ENCODE measurements around the gene CDPF1. TPM values are rescaled to one million over a fixed set of nuclear protein-coding genes. Genes with fewer than 3 reads are reported as not detected.
"Not testable (repeated sequence)": the region's sequence is repeated elsewhere in the genome, so short reads cannot be mapped to it uniquely, and the experiment has no call there.

The CDPF1 gene
- total and polyA plus RNA-seq, 7 donors = 5.3 to 17.8 (median 9.1) TPM

DNA sequence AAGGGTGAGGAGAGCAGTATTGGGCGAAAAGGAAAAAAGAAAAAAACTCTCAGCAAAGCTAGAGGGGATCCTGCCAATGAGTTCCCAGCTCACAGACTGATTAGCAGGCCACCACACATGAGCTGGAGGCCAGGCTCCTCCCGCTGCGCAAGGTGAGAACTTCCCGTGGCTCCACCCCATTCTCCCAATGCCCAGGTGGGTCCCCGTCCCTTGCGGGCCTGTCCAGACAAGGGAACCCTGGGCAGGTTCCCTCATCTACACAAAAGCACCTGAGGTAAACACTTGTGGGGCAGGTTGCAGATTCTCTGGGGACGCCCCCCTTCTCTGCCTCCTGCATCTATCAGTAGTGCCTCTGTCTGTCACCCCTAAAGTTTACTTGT is 46.5 kb downstream of the CDPF1 start:
- TF ChIP-seq, protein P1, sequence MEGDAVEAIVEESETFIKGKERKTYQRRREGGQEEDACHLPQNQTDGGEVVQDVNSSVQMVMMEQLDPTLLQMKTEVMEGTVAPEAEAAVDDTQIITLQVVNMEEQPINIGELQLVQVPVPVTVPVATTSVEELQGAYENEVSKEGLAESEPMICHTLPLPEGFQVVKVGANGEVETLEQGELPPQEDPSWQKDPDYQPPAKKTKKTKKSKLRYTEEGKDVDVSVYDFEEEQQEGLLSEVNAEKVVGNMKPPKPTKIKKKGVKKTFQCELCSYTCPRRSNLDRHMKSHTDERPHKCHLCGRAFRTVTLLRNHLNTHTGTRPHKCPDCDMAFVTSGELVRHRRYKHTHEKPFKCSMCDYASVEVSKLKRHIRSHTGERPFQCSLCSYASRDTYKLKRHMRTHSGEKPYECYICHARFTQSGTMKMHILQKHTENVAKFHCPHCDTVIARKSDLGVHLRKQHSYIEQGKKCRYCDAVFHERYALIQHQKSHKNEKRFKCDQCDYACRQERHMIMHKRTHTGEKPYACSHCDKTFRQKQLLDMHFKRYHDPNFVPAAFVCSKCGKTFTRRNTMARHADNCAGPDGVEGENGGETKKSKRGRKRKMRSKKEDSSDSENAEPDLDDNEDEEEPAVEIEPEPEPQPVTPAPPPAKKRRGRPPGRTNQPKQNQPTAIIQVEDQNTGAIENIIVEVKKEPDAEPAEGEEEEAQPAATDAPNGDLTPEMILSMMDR (IDR thresholded peaks at IDR 0.05) = no peak
- ATAC-seq (no peak), DNase-seq (no peak)
- H3K4me1 ChIP-seq = peaks cover 5% of the 10 kb centered on the region
- H3K27ac ChIP-seq = no peak overlapping the region
- H3K27me3 ChIP-seq (ENCODE audit: insufficient read depth in 3 of 3, low read length in 2 of 3) = no peaks in the 10 kb centered on the region
- H3K4me3 ChIP-seq = no peak overlapping the region
- H3K9me3 ChIP-seq = no peaks in the 10 kb centered on the region
- intact Hi-C loops (cut with DNase I) = no loop called here
- WGBS, 3 donors = 92 to 97% (median 97%) methylated on average over 7 of the region's 7 CpGs
- H3K36me3 ChIP-seq (ENCODE audit: insufficient read depth in 1 of 2, low read depth in 1 of 2) = peaks cover 8 to 49% of the 10 kb centered on the region in 2 donors

DNA sequence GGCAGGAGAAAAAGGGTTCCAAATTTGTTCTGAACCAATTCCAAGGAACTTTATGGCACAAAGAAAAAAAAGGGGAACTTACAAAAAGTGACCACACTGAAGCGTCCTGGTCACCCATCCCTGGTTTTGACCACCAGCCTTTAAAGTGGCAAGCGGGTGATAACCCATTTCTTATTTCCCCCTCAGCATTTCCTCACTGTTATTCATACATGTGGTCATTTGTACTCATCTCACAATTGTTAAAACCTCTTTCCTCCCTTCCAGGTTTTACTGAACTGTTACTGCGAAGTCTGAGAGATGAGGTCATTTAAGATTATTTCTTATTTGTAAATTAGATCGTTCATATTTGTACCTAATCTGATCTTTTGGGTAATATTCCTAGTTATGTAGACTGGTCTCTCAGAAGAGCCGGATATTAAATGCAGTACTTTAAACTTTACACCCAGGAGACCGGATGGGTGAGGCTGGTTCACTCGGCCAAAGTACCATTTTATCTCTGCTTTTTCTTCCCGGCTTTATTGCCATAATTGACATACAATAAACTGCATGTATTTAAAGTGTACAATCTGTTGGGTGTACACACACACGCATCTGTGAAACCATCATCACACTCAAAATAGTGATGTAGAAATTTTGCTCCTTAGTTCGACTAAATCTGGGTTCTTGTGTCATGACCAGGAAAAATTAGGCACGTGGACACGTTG is 47.0 kb downstream of the CDPF1 start:
- Histone ChIP-seq H3K36me3 (ENCODE audit: insufficient read depth in 1 of 2, low read depth in 1 of 2) (peaks cover 10 to 49% of the 10 kb centered on the region in 2 donors), H3K4me1 (peaks cover 5% of the 10 kb centered on the region), H3K9me3 (no peaks in the 10 kb centered on the region), H3K27me3 (ENCODE audit: insufficient read depth in 3 of 3, low read length in 2 of 3) (no peaks in the 10 kb centered on the region), H3K4me3 (no peak overlapping the region), H3K27ac (no peak overlapping the region)
- WGBS, 3 donors = 82 to 91% (median 87%) methylated on average over 12 of the region's 12 CpGs
- intact Hi-C loops (cut with DNase I) = no loop called here
- DNase-seq = no peak
- TF ChIP-seq, protein P1 (IDR thresholded peaks at IDR 0.05) = no peak
- ATAC-seq = no peak

DNA sequence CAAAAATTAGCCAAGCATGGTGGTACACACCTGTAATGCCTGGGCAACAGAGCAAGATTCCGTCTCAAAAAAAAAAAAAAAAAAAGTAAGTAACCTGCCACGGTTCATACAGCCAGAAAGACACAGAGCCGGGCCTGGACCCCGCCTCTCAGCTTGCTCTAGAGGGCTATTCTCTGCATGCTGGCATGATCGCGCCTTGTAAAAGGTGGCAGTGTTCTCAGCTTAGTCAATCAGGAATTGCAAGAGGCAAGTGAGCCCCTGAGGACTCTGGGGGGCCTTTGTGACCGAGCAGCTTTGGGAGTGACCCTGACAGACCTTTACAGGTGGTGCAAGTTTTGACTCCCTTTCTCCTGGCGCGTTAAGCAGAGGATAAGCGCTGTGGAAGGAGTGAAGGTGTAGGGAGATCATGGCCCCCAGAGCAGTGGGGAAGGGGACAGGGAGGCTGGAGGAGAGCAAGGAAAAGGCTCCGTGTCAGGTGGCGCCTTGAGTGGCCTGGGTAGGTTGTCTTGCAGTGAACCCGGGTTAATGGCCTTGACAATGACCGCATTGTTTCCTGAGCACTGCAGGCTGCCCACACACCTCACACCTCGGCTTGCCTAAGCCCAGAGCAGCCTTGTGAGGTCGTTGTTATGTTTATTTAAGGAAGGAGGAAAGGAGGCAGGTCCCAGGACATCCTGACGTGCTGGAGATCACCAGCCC is 48.9 kb downstream of the CDPF1 start:
- no peak for DNase-seq
- H3K9me3 ChIP-seq = no peaks in the 10 kb centered on the region
- H3K27ac ChIP-seq = no peak overlapping the region
- H3K4me3 ChIP-seq = no peak overlapping the region
- no peaks in the 10 kb centered on the region for H3K27me3 ChIP-seq (ENCODE audit: insufficient read depth in 3 of 3, low read length in 2 of 3)
- H3K4me1 ChIP-seq = peaks cover 5% of the 10 kb centered on the region
- 67 to 75% (median 69%) methylated on average over 17 of the region's 17 CpGs for WGBS, 3 donors
- TF ChIP-seq, protein P1 (IDR thresholded peaks at IDR 0.05) = no peak
- H3K36me3 ChIP-seq (ENCODE audit: insufficient read depth in 1 of 2, low read depth in 1 of 2) = peaks cover 10 to 49% of the 10 kb centered on the region in 2 donors
- intact Hi-C loops (cut with DNase I) = no loop called here
- ATAC-seq = no peak

DNA sequence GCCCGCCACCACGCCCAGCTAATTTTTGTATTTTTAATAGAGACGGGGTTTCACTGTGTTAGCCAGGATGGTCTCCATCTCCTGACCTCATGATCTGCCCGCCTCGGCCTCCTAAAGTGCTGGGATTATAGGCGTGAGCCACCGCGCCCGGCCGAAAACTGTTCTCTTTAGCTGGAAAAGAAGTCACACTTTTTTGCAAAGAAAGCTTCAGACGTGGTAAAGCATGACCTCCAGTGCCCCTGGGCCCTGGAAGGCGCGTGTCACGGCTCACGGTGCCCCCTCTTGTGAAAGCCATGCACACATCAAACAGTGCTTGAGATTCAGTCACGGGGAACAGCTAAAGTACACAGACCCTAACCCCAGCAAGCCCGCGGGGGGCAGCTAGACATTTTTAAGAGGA is 51.3 kb downstream of the CDPF1 start:
- H3K36me3 ChIP-seq (ENCODE audit: insufficient read depth in 1 of 2, low read depth in 1 of 2) = peaks cover 10 to 36% of the 10 kb centered on the region in 2 donors
- H3K27ac ChIP-seq; ATAC-seq; intact Hi-C loops (cut with DNase I); H3K4me3 ChIP-seq; DNase-seq; H3K27me3 ChIP-seq (ENCODE audit: insufficient read depth in 3 of 3, low read length in 2 of 3); H3K9me3 ChIP-seq: not testable (repeated sequence)
- peaks cover 13% of the 10 kb centered on the region for H3K4me1 ChIP-seq
- 91 to 95% (median 93%) methylated on average over 18 of the region's 18 CpGs for WGBS, 3 donors

DNA sequence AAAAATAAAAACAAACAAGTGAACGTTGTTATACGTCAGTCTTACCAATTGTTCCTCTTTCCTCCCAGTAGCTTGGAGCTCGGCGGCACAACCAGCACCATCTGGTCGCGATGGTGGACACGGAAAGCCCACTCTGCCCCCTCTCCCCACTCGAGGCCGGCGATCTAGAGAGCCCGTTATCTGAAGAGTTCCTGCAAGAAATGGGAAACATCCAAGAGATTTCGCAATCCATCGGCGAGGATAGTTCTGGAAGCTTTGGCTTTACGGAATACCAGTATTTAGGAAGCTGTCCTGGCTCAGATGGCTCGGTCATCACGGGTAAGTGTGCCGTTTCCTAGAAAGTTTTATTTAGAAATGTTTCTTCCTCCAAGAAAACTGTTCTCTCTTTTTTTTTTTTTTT is 51.8 kb downstream of the CDPF1 start:
- WGBS, 3 donors = 73 to 83% (median 79%) methylated on average over 18 of the region's 18 CpGs

More for the DNA sequence above, 51.8 kb downstream of the CDPF1 start:
- Histone ChIP-seq H3K4me1 (peaks cover 13% of the 10 kb centered on the region), H3K9me3 (no peaks in the 10 kb centered on the region), H3K4me3 (no peak overlapping the region), H3K36me3 (ENCODE audit: insufficient read depth in 1 of 2, low read depth in 1 of 2) (peaks cover 10 to 31% of the 10 kb centered on the region in 2 donors), H3K27me3 (ENCODE audit: insufficient read depth in 3 of 3, low read length in 2 of 3) (no peaks in the 10 kb centered on the region), H3K27ac (no peak overlapping the region)
- TF ChIP-seq, protein P1 (IDR thresholded peaks at IDR 0.05) = no peak
- ATAC-seq (no peak), DNase-seq (no peak)
- intact Hi-C loops (cut with DNase I) = no loop called here

Measured in psoas muscle (tissue), 8 donors.